Activated CD4-positive, alpha-beta T cell treated with anti-CD3 and anti-CD28 coated beads, Interleukin-2, Interleukin-4, amounts not matched to agents 100 ng/mL and 50 ng/mL, durations not matched to agents 16 hours and 8 hours (primary cell): Measurements from ENCODE around the gene SLC10A4.

ENCODE experiments used
- DNase-seq: peaks from one replicate; pipeline ENCODE4 v3.0.0-alpha.2; 2020; ENCODE audit warnings: low spot score

The SLC10A4 gene

DNA sequence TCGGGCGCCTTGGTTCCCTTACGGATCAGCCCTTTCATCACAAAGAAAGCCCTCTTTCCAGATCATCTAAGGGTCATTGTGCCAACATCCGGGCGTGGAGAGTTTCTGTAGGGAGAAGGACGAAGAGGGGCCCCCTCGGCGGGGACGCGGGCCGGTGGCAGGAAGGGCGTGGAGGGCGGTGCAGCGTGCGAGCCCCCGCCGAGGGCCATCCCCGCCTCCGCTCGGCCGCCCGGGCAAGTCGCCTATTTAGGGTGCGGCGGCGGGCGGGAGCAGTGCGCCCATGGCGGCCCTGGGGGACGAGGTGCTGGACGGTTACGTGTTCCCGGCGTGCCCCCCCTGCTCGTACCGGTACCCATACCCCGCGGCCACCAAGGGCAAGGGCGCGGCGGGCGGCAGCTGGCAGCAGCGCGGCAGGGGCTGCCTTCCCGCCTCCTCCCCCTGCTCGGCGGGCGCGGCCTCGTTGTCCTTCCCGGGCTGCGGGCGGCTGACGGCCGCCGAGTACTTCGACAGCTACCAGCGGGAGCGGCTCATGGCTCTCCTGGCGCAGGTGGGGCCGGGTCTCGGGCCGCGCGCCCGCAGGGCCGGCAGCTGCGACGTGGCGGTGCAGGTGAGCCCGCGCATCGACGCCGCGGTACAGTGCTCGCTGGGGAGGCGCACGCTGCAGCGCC lies 7.0 kb downstream of the SLC10A4 start, which contains the start of gene ZAR1:
ZAR1 (plus strand) TSS at position 241 of the 668 bp plus-strand sequence; CDS start at position 281, 40 bp downstream.
- no peak for DNase-seq

- no peak for DNase-seq
Measured at GRCh38 chr4:48490680-48491513, 7.8 kb downstream of the SLC10A4 start.

- no peak for DNase-seq
Measured at GRCh38 chr4:48491514-48492176, 8.5 kb downstream of the SLC10A4 start.

- DNase-seq, result no peak
Measured at GRCh38 chr4:48493452-48494100, 10.4 kb downstream of the SLC10A4 start.

- no peak for DNase-seq
Measured at GRCh38 chr4:48495941-48496340, 12.8 kb downstream of the SLC10A4 start.

DNA sequence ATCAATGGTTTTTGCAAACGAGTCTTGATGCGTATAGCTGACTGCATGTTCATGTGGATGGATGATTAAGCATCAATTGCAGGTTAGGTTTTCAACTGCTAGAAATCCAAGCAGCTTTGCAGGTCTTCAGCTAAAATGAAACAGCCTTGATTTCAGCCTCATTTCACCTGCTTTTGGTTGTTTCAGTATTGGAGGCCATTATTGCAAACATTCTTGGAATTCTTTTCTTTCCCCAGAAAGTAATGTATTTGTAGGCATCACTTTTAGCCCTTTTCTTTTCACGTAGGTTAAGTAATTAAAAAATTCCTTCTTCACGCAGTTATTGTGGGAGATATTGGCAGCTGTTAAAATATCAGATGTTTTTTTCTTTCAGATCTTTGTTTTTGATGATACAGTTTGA lies 15.8 kb downstream of the SLC10A4 start:
- no peak for DNase-seq

GRCh38 chr4:48499551-48500066 lies 16.5 kb downstream of the SLC10A4 start:
- DNase-seq, result peak; percentile 48

DNA sequence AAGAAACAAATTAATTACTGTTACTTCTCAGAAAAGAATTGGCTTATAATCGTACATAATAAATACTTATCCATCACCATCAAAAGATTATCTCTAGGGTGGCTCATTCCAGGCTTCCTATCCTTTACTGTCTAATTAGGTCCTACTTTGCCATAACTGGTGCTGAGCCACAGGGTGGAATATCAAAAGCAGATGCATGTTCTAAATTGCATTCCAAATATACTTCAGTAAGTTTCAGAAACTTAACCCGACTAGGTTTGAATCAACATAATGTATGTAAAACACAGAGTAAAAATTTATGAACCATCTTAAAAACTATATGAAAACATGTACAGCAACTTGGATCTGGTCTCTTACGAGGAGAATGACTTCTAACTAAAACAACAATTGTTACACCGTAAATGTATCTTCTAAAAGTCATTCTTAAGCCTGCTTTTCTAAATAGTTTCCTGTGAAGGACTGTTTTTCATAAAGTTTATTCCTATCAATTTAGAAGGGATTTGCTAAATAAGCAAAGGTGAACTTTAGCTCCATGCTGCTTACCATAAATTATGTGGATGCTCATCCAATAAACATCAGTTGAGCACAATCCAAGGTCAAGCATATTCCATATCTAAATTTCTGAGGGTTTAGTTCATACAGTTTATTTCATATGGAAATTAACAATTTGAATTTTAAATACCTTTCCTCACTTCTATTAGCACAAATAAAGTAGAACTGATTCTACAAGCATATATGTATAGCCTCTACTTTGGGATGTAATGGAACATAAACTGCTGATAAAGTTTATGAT lies 20.3 kb downstream of the SLC10A4 start:
- DNase-seq, result no peak

DNA sequence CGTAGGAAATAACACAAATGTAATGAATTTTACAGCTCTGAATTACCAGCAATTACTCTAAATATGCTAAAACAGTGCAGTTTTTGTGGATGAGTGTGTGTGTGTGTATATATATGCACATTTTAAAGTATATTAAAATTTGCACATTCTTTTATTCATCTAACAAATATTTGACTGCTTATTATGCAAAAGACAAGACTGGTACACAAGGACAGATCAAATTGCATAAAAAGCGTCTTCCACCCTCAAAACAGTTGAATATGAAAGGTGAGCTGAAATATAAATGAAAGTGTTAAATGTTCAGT lies 20.8 kb downstream of the SLC10A4 start:
- DNase-seq, result no peak

- peak; percentile 14 for DNase-seq
Measured at GRCh38 chr4:48504352-48504751, 21.2 kb downstream of the SLC10A4 start.

GRCh38 chr4:48506716-48507115 lies 23.6 kb downstream of the SLC10A4 start:
- no peak for DNase-seq

DNA sequence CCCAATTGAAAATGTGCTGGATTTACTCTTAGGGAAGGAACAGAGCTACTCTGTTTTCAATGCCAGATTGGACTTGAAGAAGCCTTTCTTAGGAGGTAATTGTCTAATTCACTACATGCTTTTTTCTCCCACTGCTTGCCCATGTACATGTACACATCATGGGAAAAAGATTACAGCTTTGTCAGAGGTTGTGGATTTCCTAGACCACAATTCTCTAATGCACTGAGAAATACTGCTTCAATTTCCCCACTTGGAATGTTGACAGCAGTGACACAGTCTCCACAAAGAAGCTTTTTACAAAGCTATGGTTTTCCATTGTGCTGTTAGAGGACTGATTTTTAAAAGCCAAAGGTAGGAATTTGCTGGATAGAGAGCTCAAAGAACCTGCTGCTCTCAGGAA lies 26.4 kb downstream of the SLC10A4 start:
- DNase-seq, result no peak

DNA sequence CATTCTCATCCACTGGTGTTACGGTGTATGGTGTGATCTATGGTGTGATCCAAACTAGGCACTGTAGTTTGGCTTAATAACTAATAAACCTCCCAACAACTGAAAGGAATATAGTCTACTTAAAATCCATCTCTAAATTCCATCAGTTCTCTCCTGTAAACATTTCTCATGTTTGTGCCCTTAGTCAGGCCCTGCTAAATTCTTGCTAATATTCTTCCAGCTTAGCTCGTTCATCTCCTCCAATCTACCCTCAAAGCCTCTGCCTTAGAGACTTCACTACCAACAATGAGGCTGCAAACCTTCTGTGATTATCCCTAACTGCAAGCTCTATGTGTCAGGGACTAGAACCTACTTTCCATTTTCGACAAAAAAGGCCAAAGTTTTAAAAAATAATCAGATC lies 35.0 kb downstream of the SLC10A4 start:
- no peak for DNase-seq

DNA sequence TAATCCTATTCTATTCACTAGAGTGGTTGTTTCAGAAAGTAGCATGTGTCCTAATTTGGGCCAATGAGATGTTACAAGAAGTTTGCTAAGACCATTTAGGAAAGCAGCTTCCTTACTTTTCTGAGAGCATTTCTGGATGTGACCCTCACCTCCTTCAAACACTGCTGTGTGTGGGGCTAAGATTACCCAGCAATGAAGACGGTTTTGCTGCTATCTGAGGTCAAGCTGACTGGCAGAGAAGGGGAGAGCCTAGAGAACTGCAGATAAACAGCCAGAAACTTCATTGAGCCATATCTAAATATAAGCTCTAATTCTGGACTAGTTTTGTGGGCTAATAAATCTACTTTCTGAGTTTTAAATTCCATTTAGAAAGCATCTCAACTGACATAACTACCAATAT lies 43.3 kb downstream of the SLC10A4 start:
- DNase-seq, result no peak

DNA sequence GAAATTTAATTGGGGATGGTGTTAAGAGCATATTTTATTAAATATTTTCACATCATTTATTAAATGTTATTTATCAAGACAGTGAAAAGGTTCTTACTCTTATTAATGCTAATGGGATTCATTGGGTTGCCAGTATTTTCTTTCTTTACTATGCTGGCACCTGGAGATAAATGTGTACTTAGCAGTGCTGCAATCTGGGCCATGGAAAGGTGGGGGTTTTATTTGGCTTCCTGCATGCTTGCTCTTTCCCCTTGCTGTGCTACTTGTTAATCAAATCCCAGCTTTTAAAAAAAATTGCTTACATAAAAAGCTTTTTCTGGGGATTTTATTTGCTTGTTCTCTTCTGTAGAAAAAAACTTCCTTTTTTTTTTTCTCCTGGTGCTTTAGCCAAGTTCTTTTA lies 55.2 kb downstream of the SLC10A4 start:
- no peak for DNase-seq
